GM12892 (cell line): Measurements from ENCODE around the gene FER.
"Not testable (repeated sequence)": the region's sequence is repeated elsewhere in the genome, so short reads cannot be mapped to it uniquely, and the experiment has no call there.

ENCODE experiments used
- DNase-seq: peaks from one replicate; pipeline ENCODE4 v3.0.0; 2011; ENCODE audit not compliant: insufficient read length
- FAIRE-seq: peaks from 2 replicates; lab custom pipeline; 2011; peaks lifted over from hg19 to GRCh38; lab: Jason Lieb, UNC
- POLR2A ChIP-seq: IDR thresholded peaks from 2 replicates; pipeline ENCODE4 v1.6.1; 2011; ENCODE audit warnings: low read depth, low read length, control low read depth
- POLR2AphosphoS5 ChIP-seq: IDR thresholded peaks from 2 replicates; pipeline ENCODE4 v1.6.1; 2011; ENCODE audit warnings: low read depth, low read length, control low read depth
- TAF1 ChIP-seq: IDR thresholded peaks from 2 replicates; pipeline ENCODE4 v1.6.1; 2011; ENCODE audit warnings: low read depth, mild to moderate bottlenecking, control low read depth, low read length, borderline replicate concordance

Gene FER

GRCh38 chr5:108869066-108869465, 121.4 kb downstream of the FER start:
- no peak for DNase-seq
- TF ChIP-seq TAF1 (no peak), POLR2A (no peak), POLR2AphosphoS5 (no peak)
- FAIRE-seq, result no peak

GRCh38 chr5:108876451-108876850, 128.8 kb downstream of the FER start:
- FAIRE-seq (no peak), DNase-seq (no peak)
- TF ChIP-seq TAF1, result no peak
- no peak for TF ChIP-seq POLR2AphosphoS5
- no peak for TF ChIP-seq POLR2A

- no peak for TF ChIP-seq POLR2A
- no peak for TF ChIP-seq POLR2AphosphoS5
- TF ChIP-seq TAF1, result no peak
- no peak for DNase-seq
- no peak for FAIRE-seq
Observed at GRCh38 chr5:108878756-108879155, 131.1 kb downstream of the FER start.

DNA sequence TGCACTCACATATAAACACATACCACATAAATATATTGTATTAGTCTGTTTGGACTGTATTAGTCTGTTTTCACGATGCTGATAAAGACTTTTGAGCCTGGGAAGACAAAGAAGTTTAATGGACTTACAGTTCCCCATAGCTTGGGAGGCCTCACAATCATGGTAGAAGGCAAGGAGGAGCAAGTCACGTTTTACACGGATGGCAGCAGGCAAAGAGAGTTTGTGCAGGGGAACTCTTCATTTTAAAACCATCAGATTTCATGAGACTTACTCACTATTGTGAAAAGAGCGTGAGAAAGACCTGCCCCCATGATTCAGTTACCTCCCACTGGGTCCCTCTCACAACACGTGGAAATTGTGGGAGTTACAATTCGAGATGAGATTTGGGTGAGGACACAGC, 133.4 kb downstream of the FER start:
- TF ChIP-seq TAF1 (no peak), POLR2AphosphoS5 (no peak)
- no peak for DNase-seq
- FAIRE-seq, result no peak

DNA sequence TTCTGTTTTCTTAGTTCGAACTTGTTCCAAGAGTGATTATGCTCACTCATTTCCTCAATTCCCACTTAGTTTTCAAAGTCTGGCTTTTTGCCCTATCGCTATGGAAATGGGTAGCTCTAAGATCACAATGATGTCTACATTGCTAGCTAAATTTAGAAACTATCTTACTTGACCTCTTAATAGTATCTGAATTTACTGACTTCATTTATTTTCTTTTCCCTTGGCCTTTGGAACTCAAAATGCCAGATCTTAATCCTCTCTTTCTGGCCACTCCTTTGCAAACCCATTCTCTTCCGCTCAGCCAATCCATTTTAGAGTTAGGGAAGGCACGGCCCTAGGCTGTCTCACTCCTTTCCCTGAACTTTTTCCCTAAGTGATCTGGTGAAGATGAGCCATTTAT, 137.0 kb downstream of the FER start:
- DNase-seq, result no peak
- TF ChIP-seq TAF1, result no peak
- TF ChIP-seq POLR2A, result no peak
- TF ChIP-seq POLR2AphosphoS5, result no peak
- FAIRE-seq, result no peak

- FAIRE-seq (no peak), DNase-seq (no peak)
- TF ChIP-seq POLR2A, result no peak
- TF ChIP-seq TAF1, result no peak
- no peak for TF ChIP-seq POLR2AphosphoS5
Observed at GRCh38 chr5:108898257-108898656, 150.6 kb downstream of the FER start.

DNA sequence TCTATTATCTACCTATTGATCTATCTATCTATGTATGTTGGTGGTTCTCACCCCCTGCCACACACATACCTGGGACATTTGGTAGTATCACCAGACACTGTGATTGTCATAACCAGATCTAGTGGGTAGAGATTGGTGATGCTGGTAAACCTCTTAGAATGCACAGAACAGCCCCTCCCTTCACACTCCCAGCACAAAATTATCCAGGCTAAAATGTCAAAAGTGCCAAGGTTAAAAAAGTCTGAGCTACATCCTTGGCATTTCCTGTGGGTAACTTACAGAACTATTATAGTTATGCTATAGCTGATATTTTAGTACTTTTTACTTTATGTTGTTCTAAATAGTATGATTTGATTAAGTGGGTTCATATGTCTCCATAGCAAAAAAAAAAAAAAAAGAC, 151.0 kb downstream of the FER start:
- FAIRE-seq (no peak), DNase-seq (no peak)
- TF ChIP-seq POLR2AphosphoS5, result no peak
- no peak for TF ChIP-seq POLR2A

- FAIRE-seq, DNase-seq: not testable (repeated sequence)
Observed at GRCh38 chr5:108899244-108899643, 151.5 kb downstream of the FER start.

GRCh38 chr5:108900668-108901067, 153.0 kb downstream of the FER start:
- no peak for FAIRE-seq
- no peak for DNase-seq
- TF ChIP-seq POLR2A, result no peak
- no peak for TF ChIP-seq TAF1
- no peak for TF ChIP-seq POLR2AphosphoS5

- FAIRE-seq, result no peak
- no peak for DNase-seq
- TF ChIP-seq POLR2AphosphoS5 (no peak), TAF1 (no peak), POLR2A (no peak)
Observed at GRCh38 chr5:108905805-108906204, 158.1 kb downstream of the FER start.

- FAIRE-seq, result no peak
- TF ChIP-seq POLR2AphosphoS5, result no peak
- no peak for TF ChIP-seq POLR2A
- TF ChIP-seq TAF1, result no peak
- no peak for DNase-seq
Observed at GRCh38 chr5:108910627-108911026, 162.9 kb downstream of the FER start.

- DNase-seq (no peak), FAIRE-seq (peak; percentile 85)
- no peak for TF ChIP-seq POLR2AphosphoS5
- TF ChIP-seq TAF1, result no peak
- no peak for TF ChIP-seq POLR2A
Observed at GRCh38 chr5:108911055-108911454, 163.4 kb downstream of the FER start.

DNA sequence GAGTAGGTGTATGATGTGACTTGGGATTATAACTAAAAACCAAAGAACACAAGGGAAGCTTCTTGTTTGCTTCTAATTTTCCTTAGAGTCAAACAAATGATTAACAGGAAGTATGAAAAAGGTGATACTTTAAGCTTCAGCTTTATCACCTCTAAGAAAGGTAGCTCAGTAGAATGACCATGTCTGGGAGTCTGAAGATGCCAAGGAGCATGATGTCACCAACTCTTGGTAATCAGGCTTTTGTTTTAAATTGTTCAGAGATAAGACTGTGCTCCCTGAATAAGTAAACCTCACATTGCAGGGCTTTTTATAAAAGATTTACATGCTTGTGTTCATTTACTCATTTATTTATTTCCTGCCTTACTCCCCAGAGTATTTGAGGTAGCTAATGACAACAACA, 169.9 kb downstream of the FER start:
- FAIRE-seq (no peak), DNase-seq (no peak)
- TF ChIP-seq POLR2A (no peak), TAF1 (no peak)
